A673 (cell line): Measurements from ENCODE around the gene ATP2B3.

Source experiments
- CTCF ChIP-seq: fragments of 300-800, 200-600 bp; sonication (generic); conservative IDR thresholded peaks from 2 replicates; pipeline ENCODE4 v1.5.1; 2017; ENCODE audit warnings: low read depth, mild to moderate bottlenecking, antibody characterized with exemption, low read length, moderate library complexity, mixed read lengths
- EZH2 ChIP-seq: fragments of 200-600 bp; sonication (generic); IDR thresholded peaks from 2 replicates; pipeline ENCODE4 v1.6.1; 2017; ENCODE audit warnings: borderline replicate concordance, low read depth, mild to moderate bottlenecking, mixed read lengths, antibody characterized with exemption, low read length; ENCODE audit not compliant: poor library complexity, severe bottlenecking

GRCh38 chrX:153501530-153501929 lies 15.9 kb upstream of the ATP2B3 start:
- no peak for TF ChIP-seq CTCF
- TF ChIP-seq EZH2 = no peak
